SU-DHL-6 (cell line): ENCODE results near the gene SHF.

Experiments used
- EZH2phosphoT487 ChIP-seq: fragments of 200-600 bp; sonication (generic), shearing (Covaris generic); conservative IDR thresholded peaks from 2 replicates; pipeline ENCODE4 v1.6.1; 2018; ENCODE audit warnings: mild to moderate bottlenecking, antibody characterized with exemption, low read length, moderate library complexity, mixed read lengths
- TF ChIP-seq, protein P1 (sequence below): fragments of 200-600 bp; sonication (generic); IDR thresholded peaks from one replicate; pipeline ENCODE4 v1.5.1; 2017; ENCODE audit warnings: antibody characterized with exemption, mild to moderate bottlenecking, low read length, moderate library complexity; ENCODE audit not compliant: insufficient read depth, poor library complexity, severe bottlenecking

DNA sequence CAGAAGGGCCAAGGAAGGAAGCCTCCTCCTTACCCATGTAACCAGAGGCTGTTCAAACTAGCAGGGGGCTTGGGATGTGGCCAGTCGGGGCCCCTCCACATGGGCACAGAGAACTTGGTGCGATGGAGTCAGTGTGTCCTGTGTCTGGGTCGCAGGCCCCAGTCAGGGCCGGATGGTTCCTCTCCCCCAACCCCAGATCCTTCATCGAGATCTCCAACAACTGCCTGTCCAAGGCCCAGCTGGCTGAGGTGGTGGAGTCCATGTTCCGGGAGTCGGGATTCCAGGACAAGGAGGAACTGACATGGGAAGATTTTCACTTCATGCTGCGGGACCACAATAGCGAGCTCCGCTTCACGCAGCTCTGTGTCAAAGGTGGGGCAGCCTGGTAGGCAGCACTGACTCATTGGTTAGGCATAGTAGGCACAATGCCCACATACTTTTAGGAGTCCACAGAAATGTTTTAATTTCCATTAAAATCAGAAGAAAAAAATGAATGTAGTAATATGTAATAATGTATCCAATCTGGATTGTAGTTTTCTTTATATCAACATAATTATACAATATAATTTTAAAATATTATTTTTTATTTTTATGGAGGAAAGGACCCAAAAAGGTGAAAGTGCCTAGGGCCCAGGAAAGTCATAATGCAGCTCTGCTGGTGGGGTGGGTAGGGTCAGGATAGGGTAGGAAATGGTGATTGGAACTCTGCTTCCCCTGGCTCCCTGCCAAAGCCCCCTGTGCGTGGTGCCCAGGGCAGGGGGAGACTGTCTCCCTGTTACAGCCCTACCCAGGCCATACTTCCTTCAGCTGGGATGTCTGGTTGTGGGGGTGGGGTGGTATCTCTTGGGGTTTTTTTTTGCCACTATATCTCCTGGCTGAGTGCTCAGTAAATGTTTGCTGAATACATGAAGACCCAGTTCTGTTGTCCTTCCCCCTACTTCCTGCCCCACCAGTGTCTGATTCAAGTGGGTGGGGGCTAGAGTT is 39.4 kb downstream of the SHF start:
- TF ChIP-seq, protein P1, sequence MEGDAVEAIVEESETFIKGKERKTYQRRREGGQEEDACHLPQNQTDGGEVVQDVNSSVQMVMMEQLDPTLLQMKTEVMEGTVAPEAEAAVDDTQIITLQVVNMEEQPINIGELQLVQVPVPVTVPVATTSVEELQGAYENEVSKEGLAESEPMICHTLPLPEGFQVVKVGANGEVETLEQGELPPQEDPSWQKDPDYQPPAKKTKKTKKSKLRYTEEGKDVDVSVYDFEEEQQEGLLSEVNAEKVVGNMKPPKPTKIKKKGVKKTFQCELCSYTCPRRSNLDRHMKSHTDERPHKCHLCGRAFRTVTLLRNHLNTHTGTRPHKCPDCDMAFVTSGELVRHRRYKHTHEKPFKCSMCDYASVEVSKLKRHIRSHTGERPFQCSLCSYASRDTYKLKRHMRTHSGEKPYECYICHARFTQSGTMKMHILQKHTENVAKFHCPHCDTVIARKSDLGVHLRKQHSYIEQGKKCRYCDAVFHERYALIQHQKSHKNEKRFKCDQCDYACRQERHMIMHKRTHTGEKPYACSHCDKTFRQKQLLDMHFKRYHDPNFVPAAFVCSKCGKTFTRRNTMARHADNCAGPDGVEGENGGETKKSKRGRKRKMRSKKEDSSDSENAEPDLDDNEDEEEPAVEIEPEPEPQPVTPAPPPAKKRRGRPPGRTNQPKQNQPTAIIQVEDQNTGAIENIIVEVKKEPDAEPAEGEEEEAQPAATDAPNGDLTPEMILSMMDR = no peak
- TF ChIP-seq EZH2phosphoT487 = no peak
